ENCODE data around the gene PBX4.
"Not testable (repeated sequence)": the region's sequence is repeated elsewhere in the genome, so short reads cannot be mapped to it uniquely, and the experiment has no call there.

PBX4 gene

GRCh38 chr19:19618219-19619051, at the start of gene PBX4:
Gene PBX4, minus strand, starts transcription at chr19:19618687. Its CDS starts 58 bp downstream, at chr19:19618629.
- TF ChIP-seq CTCF (IDR thresholded peaks at IDR 0.05; ENCODE audit: low read depth, low read length, missing control alignments) = no peak
- peak; percentile 51 for DNase-seq (ENCODE audit: extremely low read depth, low read depth)
- H3K4me3 ChIP-seq (replicated peaks; ENCODE audit: low read depth, low read length) = peak within 1 kb of the TSS; percentile 26

- not testable (repeated sequence) for DNase-seq (ENCODE audit: extremely low read depth, low read depth); H3K4me3 ChIP-seq (replicated peaks; ENCODE audit: low read depth, low read length)
Measured at GRCh38 chr19:19665420-19665948, 47.0 kb upstream of the PBX4 start.

- DNase-seq (ENCODE audit: extremely low read depth, low read depth) = peak; percentile 81
- no peak for TF ChIP-seq CTCF (IDR thresholded peaks at IDR 0.05; ENCODE audit: low read depth, low read length, missing control alignments)
- H3K4me3 ChIP-seq (replicated peaks; ENCODE audit: low read depth, low read length) = peak within 1 kb of the TSS; percentile 91
Measured at GRCh38 chr19:19663256-19664120, 45.0 kb upstream of the PBX4 start, which contains the start of gene ATP13A1. Gene ATP13A1, minus strand, starts transcription at chr19:19663676. Its CDS starts 10 bp downstream, at chr19:19663666.

- peak overlapping the region; percentile 91 for H3K4me3 ChIP-seq (replicated peaks; ENCODE audit: low read depth, low read length)
- no peak for DNase-seq (ENCODE audit: extremely low read depth, low read depth)
- no peak for TF ChIP-seq CTCF (IDR thresholded peaks at IDR 0.05; ENCODE audit: low read depth, low read length, missing control alignments)
Measured at GRCh38 chr19:19662871-19663255, 44.4 kb upstream of the PBX4 start.

- peak overlapping the region; percentile 91 for H3K4me3 ChIP-seq (replicated peaks; ENCODE audit: low read depth, low read length)
- no peak for TF ChIP-seq CTCF (IDR thresholded peaks at IDR 0.05; ENCODE audit: low read depth, low read length, missing control alignments)
- DNase-seq (ENCODE audit: extremely low read depth, low read depth) = no peak
Measured at GRCh38 chr19:19662344-19662743, 43.9 kb upstream of the PBX4 start.

GRCh38 chr19:19661675-19662251, 43.3 kb upstream of the PBX4 start:
- DNase-seq (ENCODE audit: extremely low read depth, low read depth) = no peak
- TF ChIP-seq CTCF (IDR thresholded peaks at IDR 0.05; ENCODE audit: low read depth, low read length, missing control alignments) = no peak
- peak overlapping the region; percentile 91 for H3K4me3 ChIP-seq (replicated peaks; ENCODE audit: low read depth, low read length)
